Activated CD4-positive, alpha-beta T cell treated with anti-CD3 and anti-CD28 coated beads, Interleukin-2, amount 50 U/mL, for 16 hours (primary cell): ENCODE results near the gene SMPD1.

ENCODE experiments used
- DNase-seq: peaks from one replicate; pipeline ENCODE4 v3.0.0-alpha.2; 2020

Gene SMPD1

GRCh38 chr11:6389905-6390717 is at the start of gene SMPD1:
SMPD1 (plus strand) TSS chr11:6390474; CDS start chr11:6390599, 125 bp downstream.
- DNase-seq: peak; percentile 96

- no peak for DNase-seq
Observed at GRCh38 chr11:6345366-6345765, 44.9 kb upstream of the SMPD1 start.

- DNase-seq: no peak
Observed at GRCh38 chr11:6350043-6350442, 40.2 kb upstream of the SMPD1 start.

- DNase-seq: no peak
Observed at GRCh38 chr11:6350486-6350885, 39.8 kb upstream of the SMPD1 start.

- DNase-seq: peak; percentile 64
Observed at GRCh38 chr11:6351782-6352382, 38.4 kb upstream of the SMPD1 start.

- DNase-seq: peak; percentile 74
Observed at GRCh38 chr11:6353367-6353987, 36.8 kb upstream of the SMPD1 start.

- DNase-seq: no peak
Observed at GRCh38 chr11:6354651-6355485, 35.4 kb upstream of the SMPD1 start.

- no peak for DNase-seq
Observed at GRCh38 chr11:6356503-6357055, 33.7 kb upstream of the SMPD1 start.

GRCh38 chr11:6357222-6357621 is 33.1 kb upstream of the SMPD1 start:
- DNase-seq: peak; percentile 40

GRCh38 chr11:6360183-6360582 is 30.1 kb upstream of the SMPD1 start:
- no peak for DNase-seq

GRCh38 chr11:6362185-6362872 is 27.9 kb upstream of the SMPD1 start:
- DNase-seq: no peak

- peak; percentile 75 for DNase-seq
Observed at GRCh38 chr11:6362873-6363678, 27.2 kb upstream of the SMPD1 start.

- no peak for DNase-seq
Observed at GRCh38 chr11:6365659-6366058, 24.6 kb upstream of the SMPD1 start.

- no peak for DNase-seq
Observed at GRCh38 chr11:6371825-6372224, 18.4 kb upstream of the SMPD1 start.

- DNase-seq: no peak
Observed at GRCh38 chr11:6377902-6378639, 12.2 kb upstream of the SMPD1 start.

GRCh38 chr11:6378640-6378989 is 11.7 kb upstream of the SMPD1 start:
- no peak for DNase-seq

- DNase-seq: no peak
Observed at GRCh38 chr11:6385046-6385777, 5.1 kb upstream of the SMPD1 start.

- no peak for DNase-seq
Observed at GRCh38 chr11:6387811-6388599, 2.3 kb upstream of the SMPD1 start.

GRCh38 chr11:6388748-6389147 is 1.5 kb upstream of the SMPD1 start:
- DNase-seq: no peak
